ENCODE data around the gene ZNF566.

ZNF566 gene

DNA sequence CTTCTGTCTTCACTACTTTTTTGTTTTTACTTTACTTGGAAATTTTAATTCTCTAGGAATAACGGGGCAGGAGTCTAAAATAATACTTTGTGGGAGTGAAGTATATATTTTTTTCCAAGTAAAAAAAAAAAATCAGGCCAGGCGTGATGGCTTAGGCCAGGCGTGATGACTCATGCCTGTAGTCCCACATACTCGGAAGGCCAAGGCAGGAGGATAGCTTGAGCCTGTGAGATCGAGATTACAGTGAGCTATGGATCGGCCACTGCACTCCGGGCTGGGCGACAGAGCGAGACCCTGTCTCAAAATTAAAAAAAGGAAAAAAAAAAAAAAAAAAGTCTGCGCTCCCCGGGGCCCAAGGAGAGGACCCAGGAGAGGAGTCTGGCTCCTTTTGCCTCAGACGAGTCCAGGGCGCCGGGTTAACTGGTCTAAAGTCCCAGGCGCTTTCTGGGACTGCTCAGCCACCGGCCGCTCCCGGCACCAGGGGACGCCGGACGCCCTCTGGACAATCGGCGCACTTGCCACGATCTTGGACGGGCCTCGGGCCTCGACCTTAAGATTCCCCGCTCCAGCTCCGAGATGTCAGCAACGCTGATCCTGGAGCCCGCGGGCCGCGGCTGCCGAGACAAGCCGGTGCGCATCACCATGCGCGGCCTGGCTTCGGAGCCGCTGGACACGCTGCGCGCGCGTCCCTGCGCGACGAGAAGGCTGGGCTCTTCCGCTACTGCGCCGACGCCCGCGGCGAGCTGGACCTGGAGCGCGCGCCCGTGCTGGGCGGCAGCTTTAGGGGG lies 68.2 kb downstream of the ZNF566 start:
- no peak for DNase-seq (ENCODE audit: insufficient read length)
- TF ChIP-seq TAF1 (IDR thresholded peaks at IDR 0.05; ENCODE audit: borderline replicate concordance, low read depth, low read length) (no peak), POLR2AphosphoS5 (IDR thresholded peaks at IDR 0.05; ENCODE audit: low read depth, low read length) (no peak), POLR2A (IDR thresholded peaks at IDR 0.05; ENCODE audit: low read depth, low read length) (no peak)
- no peak for FAIRE-seq

DNA sequence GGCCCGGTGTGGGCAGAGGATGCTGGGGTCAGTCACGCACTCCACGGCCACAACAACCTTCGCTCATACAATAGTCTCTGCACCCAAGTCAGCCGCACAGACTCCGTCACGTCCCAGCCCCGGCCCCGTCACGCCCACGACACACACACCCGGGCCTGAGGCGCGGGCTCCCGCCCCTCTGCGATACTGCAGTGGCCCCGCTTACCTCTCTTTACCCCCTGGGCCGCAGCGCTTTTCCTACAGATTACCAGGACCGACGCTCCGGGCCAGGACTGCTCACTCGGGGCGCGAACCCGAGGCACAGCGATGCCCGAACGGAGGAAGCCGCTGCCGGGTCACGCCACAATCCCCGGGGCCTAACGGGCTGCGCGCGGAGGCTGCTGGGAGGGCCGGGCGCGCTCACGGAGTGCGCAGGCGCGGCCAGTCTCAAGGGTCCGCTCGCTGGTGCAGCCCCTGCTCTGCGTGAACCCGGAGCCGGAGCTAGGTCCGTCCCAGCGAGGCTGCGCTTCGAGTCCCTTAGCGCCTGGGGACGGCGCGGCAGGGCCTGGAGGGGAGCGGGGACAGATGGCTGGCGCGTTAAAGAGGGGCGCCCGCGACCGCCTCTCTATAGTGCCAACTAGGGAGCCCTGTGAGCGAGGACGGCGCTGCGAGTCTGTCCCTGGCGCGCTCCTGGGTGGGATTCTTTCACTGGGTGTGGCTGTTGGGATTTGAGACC lies 70.9 kb downstream of the ZNF566 start, which contains the start of gene ZFP82:
TSS of gene ZFP82 (minus strand) at position 358 of the 715 bp plus-strand sequence. CDS start 8,855 bp downstream, outside the sequence.
- DNase-seq (ENCODE audit: insufficient read length) (peak; percentile 78), FAIRE-seq (peak; percentile 84)
- TF ChIP-seq POLR2AphosphoS5 (IDR thresholded peaks at IDR 0.05; ENCODE audit: low read depth, low read length) (peak; percentile 55; the same call in 1 of the 2 replicates), POLR2A (IDR thresholded peaks at IDR 0.05; ENCODE audit: low read depth, low read length) (peak; percentile 80), TAF1 (IDR thresholded peaks at IDR 0.05; ENCODE audit: borderline replicate concordance, low read depth, low read length) (no peak)

DNA sequence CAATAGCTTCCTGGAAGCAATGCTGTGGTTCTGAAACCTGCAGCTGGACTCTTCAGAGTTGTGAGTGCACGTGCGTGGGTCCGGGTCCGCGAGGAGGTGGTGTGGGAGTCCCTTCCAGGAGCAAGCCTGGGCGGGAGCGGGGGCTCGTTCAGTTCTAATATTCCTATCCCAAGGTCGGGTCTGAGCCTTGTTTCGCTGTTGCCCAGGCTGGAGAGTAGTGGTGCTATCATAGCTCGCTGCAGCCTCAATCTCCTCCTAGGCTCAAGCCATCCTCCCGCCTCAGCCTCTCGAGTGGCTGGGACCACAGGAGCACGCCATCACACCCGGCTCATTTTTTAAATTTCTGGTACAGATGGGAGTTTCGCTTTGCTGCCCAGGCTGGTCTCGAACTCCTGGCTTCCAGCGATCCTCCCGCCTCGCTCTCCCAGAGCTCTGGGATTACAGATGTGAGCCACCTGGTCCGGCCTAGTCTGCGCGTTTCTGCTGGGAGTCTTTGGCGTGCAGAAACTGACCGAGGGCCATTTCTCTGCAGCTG lies 71.5 kb downstream of the ZNF566 start:
- DNase-seq (ENCODE audit: insufficient read length) (no peak), FAIRE-seq (peak; percentile 9)
- TF ChIP-seq TAF1 (IDR thresholded peaks at IDR 0.05; ENCODE audit: borderline replicate concordance, low read depth, low read length) (no peak), POLR2A (IDR thresholded peaks at IDR 0.05; ENCODE audit: low read depth, low read length) (no peak), POLR2AphosphoS5 (IDR thresholded peaks at IDR 0.05; ENCODE audit: low read depth, low read length) (no peak)

DNA sequence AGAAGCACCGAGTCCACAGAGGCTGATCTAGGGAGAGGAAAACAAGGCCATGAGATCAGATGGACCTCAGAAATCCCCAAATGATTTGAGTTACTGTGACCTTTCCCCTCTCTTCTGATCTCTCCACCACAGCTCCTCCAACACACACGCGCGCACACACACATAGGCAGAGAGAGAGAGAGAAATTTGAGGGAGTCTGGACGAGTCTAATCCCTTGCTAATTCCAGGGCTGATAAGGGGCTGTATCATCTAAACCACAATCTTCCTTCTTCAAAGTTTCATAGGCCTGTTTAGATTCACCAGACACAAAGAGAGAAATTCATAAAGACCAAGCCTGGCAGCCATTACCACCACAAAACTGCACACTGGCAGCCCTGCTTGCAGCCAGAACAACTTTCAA lies 79.5 kb downstream of the ZNF566 start:
- DNase-seq (ENCODE audit: insufficient read length) = no peak

DNA sequence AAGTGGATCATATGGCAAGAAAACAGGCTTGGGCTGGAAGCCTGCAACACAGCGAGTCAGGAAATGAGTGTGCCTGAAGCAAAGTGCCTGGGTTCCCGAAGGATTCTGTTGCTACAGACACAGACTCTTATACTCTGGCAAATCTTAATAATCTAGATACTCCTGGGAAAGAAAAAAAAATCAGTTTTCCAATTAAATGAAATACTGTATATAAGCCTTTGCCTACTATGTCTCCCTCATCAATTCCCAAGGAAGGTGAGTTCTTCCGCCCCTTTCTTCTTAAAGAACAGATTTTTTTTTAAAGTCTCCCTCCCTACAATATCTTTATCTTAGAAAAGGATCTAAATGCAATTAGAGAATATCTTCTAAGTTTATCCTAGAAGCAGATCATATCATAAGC lies 81.3 kb downstream of the ZNF566 start:
- FAIRE-seq (no peak), DNase-seq (ENCODE audit: insufficient read length) (no peak)
- TF ChIP-seq POLR2A (IDR thresholded peaks at IDR 0.05; ENCODE audit: low read depth, low read length) = no peak

More for the DNA sequence above, 79.5 kb downstream of the ZNF566 start:
- FAIRE-seq = no peak
- TF ChIP-seq TAF1 (IDR thresholded peaks at IDR 0.05; ENCODE audit: borderline replicate concordance, low read depth, low read length) (no peak), POLR2AphosphoS5 (IDR thresholded peaks at IDR 0.05; ENCODE audit: low read depth, low read length) (no peak), POLR2A (IDR thresholded peaks at IDR 0.05; ENCODE audit: low read depth, low read length) (no peak)

DNA sequence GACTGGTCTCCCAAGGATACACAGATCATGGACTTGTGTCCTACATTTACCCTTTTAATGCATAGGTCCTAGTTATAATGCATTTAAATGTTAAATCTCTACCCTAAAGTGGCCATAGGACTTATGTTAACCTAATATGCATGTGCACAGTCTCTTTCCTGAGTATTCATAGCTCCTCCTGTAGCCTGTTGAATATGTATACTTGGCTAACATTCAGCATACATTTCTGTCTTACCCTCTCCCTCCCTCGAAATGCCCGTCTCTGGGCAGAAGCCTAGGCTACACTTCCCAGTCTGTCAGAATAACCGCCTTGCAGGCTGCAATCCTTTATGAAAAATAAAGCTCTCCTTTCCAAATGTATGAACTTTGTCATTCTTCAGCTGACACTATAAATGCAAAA lies 84.9 kb downstream of the ZNF566 start:
- FAIRE-seq (no peak), DNase-seq (ENCODE audit: insufficient read length) (no peak)
- TF ChIP-seq POLR2A (IDR thresholded peaks at IDR 0.05; ENCODE audit: low read depth, low read length) (no peak), POLR2AphosphoS5 (IDR thresholded peaks at IDR 0.05; ENCODE audit: low read depth, low read length) (no peak)

DNA sequence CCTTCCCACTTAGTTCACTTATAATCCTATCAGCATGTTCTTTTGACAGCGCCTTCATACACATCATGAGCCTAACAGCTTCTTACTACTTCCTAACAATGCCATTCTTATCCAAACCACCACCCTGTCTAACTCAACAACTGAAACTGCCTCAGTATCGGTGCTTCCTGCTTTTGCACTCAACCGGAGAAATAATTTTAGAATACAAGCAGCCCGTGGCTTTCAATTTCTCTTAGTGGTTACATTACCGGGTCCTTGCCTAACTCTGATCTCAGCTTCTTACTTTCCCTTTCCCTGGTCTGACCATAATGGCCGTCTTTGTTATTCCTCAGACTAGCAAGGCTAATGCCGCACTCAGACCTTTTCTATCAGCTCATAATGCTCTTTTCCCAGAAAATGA lies 87.9 kb downstream of the ZNF566 start:
- TF ChIP-seq POLR2A (IDR thresholded peaks at IDR 0.05; ENCODE audit: low read depth, low read length) (no peak), POLR2AphosphoS5 (IDR thresholded peaks at IDR 0.05; ENCODE audit: low read depth, low read length) (no peak), TAF1 (IDR thresholded peaks at IDR 0.05; ENCODE audit: borderline replicate concordance, low read depth, low read length) (no peak)
- DNase-seq (ENCODE audit: insufficient read length) (no peak), FAIRE-seq (no peak)

DNA sequence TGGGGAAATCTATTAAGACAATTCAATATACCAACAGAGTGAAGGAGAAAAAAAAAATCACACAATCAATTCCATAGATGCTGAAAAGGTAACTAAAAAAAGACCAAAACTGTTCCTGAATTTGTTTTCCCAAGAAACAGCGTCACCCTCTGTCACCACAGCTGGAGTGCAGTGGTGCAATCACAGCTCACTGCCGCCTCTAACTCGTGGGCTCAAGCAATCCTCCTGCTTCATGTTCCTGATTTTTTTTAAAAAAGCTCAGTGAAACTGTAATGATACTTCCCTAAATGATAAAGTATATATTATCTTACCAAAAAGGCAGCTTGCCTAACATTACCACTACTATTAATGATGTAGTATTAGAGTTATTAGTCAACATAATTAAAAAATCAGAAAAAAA lies 90.8 kb downstream of the ZNF566 start:
- no peak for TF ChIP-seq POLR2A (IDR thresholded peaks at IDR 0.05; ENCODE audit: low read depth, low read length)
- TF ChIP-seq POLR2AphosphoS5 (IDR thresholded peaks at IDR 0.05; ENCODE audit: low read depth, low read length) = no peak
- TF ChIP-seq TAF1 (IDR thresholded peaks at IDR 0.05; ENCODE audit: borderline replicate concordance, low read depth, low read length) = no peak
- no peak for DNase-seq (ENCODE audit: insufficient read length)
- no peak for FAIRE-seq
